Activated naive CD4-positive, alpha-beta T cell treated with anti-CD3 and anti-CD28 coated beads, Interleukin-2, amount 10 ng/mL, durations not matched to agents 7 days and 5 days (primary cell): ENCODE data around the gene TCEANC.
A peak's percentile ranks its signal among the peaks of the same experiment; 100 is the strongest.

Experiments used
- CTCF ChIA-PET: fragments of 350-600 bp; sonication (Branson Sonifier 250); formaldehyde crosslinking; loops from one replicate; lab custom pipeline; 2021; ENCODE audit warnings: antibody characterized with exemption; lab: Charles Lee
- DNase-seq: peaks from one replicate; pipeline ENCODE4 v3.0.0-alpha.2; 2020
- H3K27ac Mint-ChIP-seq: one replicate; pipeline ENCODE4 v1.8.0; 2021; ENCODE audit warnings: mild to moderate bottlenecking, moderate library complexity, mixed read lengths
- H3K27me3 Mint-ChIP-seq: one replicate; pipeline ENCODE4 v1.8.0; 2021; ENCODE audit warnings: mild to moderate bottlenecking, mixed read lengths
- H3K36me3 Mint-ChIP-seq: one replicate; pipeline ENCODE4 v1.8.0; 2021; ENCODE audit warnings: mixed read lengths
- H3K4me1 Mint-ChIP-seq: one replicate; pipeline ENCODE4 v1.8.0; 2021; ENCODE audit warnings: mixed read lengths
- H3K4me3 Mint-ChIP-seq: one replicate; pipeline ENCODE4 v1.8.0; 2021; ENCODE audit warnings: mild to moderate bottlenecking, moderate library complexity, mixed read lengths
- H3K9me3 Mint-ChIP-seq: one replicate; pipeline ENCODE4 v1.8.0; 2021; ENCODE audit warnings: mixed read lengths

Gene TCEANC

GRCh38 chrX:13689741-13690211 lies 36.8 kb downstream of the TCEANC start:
- peaks cover 4% of the 10 kb centered on the region for H3K36me3 Mint-ChIP-seq
- no peak for DNase-seq
- H3K4me1 Mint-ChIP-seq = peaks cover 54% of the 10 kb centered on the region
- CTCF ChIA-PET = interaction anchor here (1.5 kb wide), 1 partner anchor 20 kb away, joined by 5 read pairs; no protein-coding TSS in a partner anchor
- peak overlapping the region; percentile 88 for H3K27ac Mint-ChIP-seq
- no peaks in the 10 kb centered on the region for H3K27me3 Mint-ChIP-seq
- peak overlapping the region; percentile 86 for H3K4me3 Mint-ChIP-seq
- H3K9me3 Mint-ChIP-seq = no peaks in the 10 kb centered on the region

GRCh38 chrX:13690836-13691235 lies 37.9 kb downstream of the TCEANC start:
- Mint-ChIP-seq H3K4me1 (peaks cover 60% of the 10 kb centered on the region), H3K27ac (no peak overlapping the region)
- CTCF ChIA-PET = no interaction called here

GRCh38 chrX:13691841-13692371 lies 39.0 kb downstream of the TCEANC start:
- H3K36me3 Mint-ChIP-seq = peaks cover 4% of the 10 kb centered on the region
- no peaks in the 10 kb centered on the region for H3K9me3 Mint-ChIP-seq
- CTCF ChIA-PET = no interaction called here
- no peak for DNase-seq
- H3K4me3 Mint-ChIP-seq = no peak overlapping the region
- no peaks in the 10 kb centered on the region for H3K27me3 Mint-ChIP-seq
- H3K4me1 Mint-ChIP-seq = peaks cover 60% of the 10 kb centered on the region
- no peak overlapping the region for H3K27ac Mint-ChIP-seq

More at GRCh38 chrX:13690836-13691235, 37.9 kb downstream of the TCEANC start:
- Mint-ChIP-seq H3K27me3 (no peaks in the 10 kb centered on the region), H3K9me3 (no peaks in the 10 kb centered on the region), H3K36me3 (peaks cover 4% of the 10 kb centered on the region), H3K4me3 (no peak overlapping the region)
- peak; percentile 22 for DNase-seq

- DNase-seq = no peak
- no peaks in the 10 kb centered on the region for H3K27me3 Mint-ChIP-seq
- peak overlapping the region; percentile 35 for H3K27ac Mint-ChIP-seq
- no peaks in the 10 kb centered on the region for H3K9me3 Mint-ChIP-seq
- peaks cover 8% of the 10 kb centered on the region for H3K36me3 Mint-ChIP-seq
- H3K4me1 Mint-ChIP-seq = peaks cover 56% of the 10 kb centered on the region
- no peak overlapping the region for H3K4me3 Mint-ChIP-seq
- CTCF ChIA-PET = no interaction called here
Measured at GRCh38 chrX:13692771-13693231, 39.9 kb downstream of the TCEANC start.

- no peak overlapping the region for H3K4me3 Mint-ChIP-seq
- no peak overlapping the region for H3K27ac Mint-ChIP-seq
- H3K4me1 Mint-ChIP-seq = peaks cover 50% of the 10 kb centered on the region
- H3K36me3 Mint-ChIP-seq = peaks cover 8% of the 10 kb centered on the region
- H3K9me3 Mint-ChIP-seq = no peaks in the 10 kb centered on the region
- CTCF ChIA-PET = no interaction called here
- no peak for DNase-seq
- H3K27me3 Mint-ChIP-seq = no peaks in the 10 kb centered on the region
Measured at GRCh38 chrX:13693341-13693961, 40.5 kb downstream of the TCEANC start.

- CTCF ChIA-PET = no interaction called here
- peaks cover 48% of the 10 kb centered on the region for H3K4me1 Mint-ChIP-seq
- DNase-seq = no peak
- H3K9me3 Mint-ChIP-seq = no peaks in the 10 kb centered on the region
- H3K36me3 Mint-ChIP-seq = peaks cover 8% of the 10 kb centered on the region
- H3K27me3 Mint-ChIP-seq = no peaks in the 10 kb centered on the region
- no peak overlapping the region for H3K27ac Mint-ChIP-seq
- no peak overlapping the region for H3K4me3 Mint-ChIP-seq
Measured at GRCh38 chrX:13694359-13694758, 41.4 kb downstream of the TCEANC start.

GRCh38 chrX:13694983-13695382 lies 42.0 kb downstream of the TCEANC start:
- no peak for DNase-seq
- Mint-ChIP-seq H3K4me3 (no peak overlapping the region), H3K4me1 (peaks cover 46% of the 10 kb centered on the region), H3K9me3 (no peaks in the 10 kb centered on the region), H3K36me3 (peaks cover 8% of the 10 kb centered on the region), H3K27ac (no peak overlapping the region), H3K27me3 (no peaks in the 10 kb centered on the region)
- CTCF ChIA-PET = no interaction called here

GRCh38 chrX:13695601-13696115 lies 42.7 kb downstream of the TCEANC start:
- no peaks in the 10 kb centered on the region for H3K9me3 Mint-ChIP-seq
- no peak overlapping the region for H3K27ac Mint-ChIP-seq
- no peak overlapping the region for H3K4me3 Mint-ChIP-seq
- peaks cover 41% of the 10 kb centered on the region for H3K4me1 Mint-ChIP-seq
- CTCF ChIA-PET = no interaction called here
- DNase-seq = no peak
- H3K27me3 Mint-ChIP-seq = no peaks in the 10 kb centered on the region
- peaks cover 6% of the 10 kb centered on the region for H3K36me3 Mint-ChIP-seq

GRCh38 chrX:13697455-13697854 lies 44.5 kb downstream of the TCEANC start:
- no peak for DNase-seq
- Mint-ChIP-seq H3K4me1 (peaks cover 39% of the 10 kb centered on the region), H3K4me3 (no peak overlapping the region), H3K9me3 (no peaks in the 10 kb centered on the region), H3K27me3 (no peaks in the 10 kb centered on the region), H3K27ac (no peak overlapping the region), H3K36me3 (peaks cover 8% of the 10 kb centered on the region)
- CTCF ChIA-PET = interaction anchor here (0.6 kb wide), 1 partner anchor 226 kb away, joined by 3 read pairs; no protein-coding TSS in a partner anchor

GRCh38 chrX:13697976-13698375 lies 45.0 kb downstream of the TCEANC start:
- CTCF ChIA-PET = interaction anchor here (0.6 kb wide), 1 partner anchor 48 kb away, joined by 3 read pairs; no protein-coding TSS in a partner anchor
- Mint-ChIP-seq H3K9me3 (no peaks in the 10 kb centered on the region), H3K27me3 (no peaks in the 10 kb centered on the region), H3K36me3 (peaks cover 7% of the 10 kb centered on the region), H3K4me1 (peaks cover 34% of the 10 kb centered on the region), H3K27ac (no peak overlapping the region), H3K4me3 (no peak overlapping the region)
- no peak for DNase-seq

- no peak for DNase-seq
- Mint-ChIP-seq H3K4me3 (no peak overlapping the region), H3K9me3 (no peaks in the 10 kb centered on the region), H3K27me3 (no peaks in the 10 kb centered on the region), H3K4me1 (peaks cover 29% of the 10 kb centered on the region), H3K27ac (no peak overlapping the region), H3K36me3 (peaks cover 7% of the 10 kb centered on the region)
- CTCF ChIA-PET = interaction anchor here (0.6 kb wide), 1 partner anchor 48 kb away, joined by 3 read pairs; no protein-coding TSS in a partner anchor
Measured at GRCh38 chrX:13698432-13698831, 45.5 kb downstream of the TCEANC start.

- Mint-ChIP-seq H3K9me3 (no peaks in the 10 kb centered on the region), H3K27me3 (no peaks in the 10 kb centered on the region), H3K36me3 (peaks cover 9% of the 10 kb centered on the region), H3K4me3 (no peak overlapping the region), H3K27ac (no peak overlapping the region), H3K4me1 (peaks cover 20% of the 10 kb centered on the region)
- CTCF ChIA-PET = no interaction called here
- no peak for DNase-seq
Measured at GRCh38 chrX:13699183-13699826, 46.4 kb downstream of the TCEANC start.

- H3K4me1 Mint-ChIP-seq = peaks cover 10% of the 10 kb centered on the region
- H3K27ac Mint-ChIP-seq = no peak overlapping the region
- no peak for DNase-seq
- H3K27me3 Mint-ChIP-seq = no peaks in the 10 kb centered on the region
- peaks cover 9% of the 10 kb centered on the region for H3K36me3 Mint-ChIP-seq
- no peak overlapping the region for H3K4me3 Mint-ChIP-seq
- CTCF ChIA-PET = no interaction called here
- H3K9me3 Mint-ChIP-seq = no peaks in the 10 kb centered on the region
Measured at GRCh38 chrX:13700380-13700779, 47.4 kb downstream of the TCEANC start.

- DNase-seq = no peak
- CTCF ChIA-PET = no interaction called here
- Mint-ChIP-seq H3K27ac (peak overlapping the region; percentile 64), H3K27me3 (no peaks in the 10 kb centered on the region), H3K4me1 (peaks cover 10% of the 10 kb centered on the region), H3K4me3 (no peak overlapping the region), H3K9me3 (no peaks in the 10 kb centered on the region), H3K36me3 (peaks cover 11% of the 10 kb centered on the region)
Measured at GRCh38 chrX:13702111-13702789, 49.3 kb downstream of the TCEANC start.
